ENCODE data around the gene HSD17B4.
A peak's percentile ranks its signal among the peaks of the same experiment; 100 is the strongest.
"Not testable (repeated sequence)": the region's sequence is repeated elsewhere in the genome, so short reads cannot be mapped to it uniquely, and the experiment has no call there.

The HSD17B4 gene

DNA sequence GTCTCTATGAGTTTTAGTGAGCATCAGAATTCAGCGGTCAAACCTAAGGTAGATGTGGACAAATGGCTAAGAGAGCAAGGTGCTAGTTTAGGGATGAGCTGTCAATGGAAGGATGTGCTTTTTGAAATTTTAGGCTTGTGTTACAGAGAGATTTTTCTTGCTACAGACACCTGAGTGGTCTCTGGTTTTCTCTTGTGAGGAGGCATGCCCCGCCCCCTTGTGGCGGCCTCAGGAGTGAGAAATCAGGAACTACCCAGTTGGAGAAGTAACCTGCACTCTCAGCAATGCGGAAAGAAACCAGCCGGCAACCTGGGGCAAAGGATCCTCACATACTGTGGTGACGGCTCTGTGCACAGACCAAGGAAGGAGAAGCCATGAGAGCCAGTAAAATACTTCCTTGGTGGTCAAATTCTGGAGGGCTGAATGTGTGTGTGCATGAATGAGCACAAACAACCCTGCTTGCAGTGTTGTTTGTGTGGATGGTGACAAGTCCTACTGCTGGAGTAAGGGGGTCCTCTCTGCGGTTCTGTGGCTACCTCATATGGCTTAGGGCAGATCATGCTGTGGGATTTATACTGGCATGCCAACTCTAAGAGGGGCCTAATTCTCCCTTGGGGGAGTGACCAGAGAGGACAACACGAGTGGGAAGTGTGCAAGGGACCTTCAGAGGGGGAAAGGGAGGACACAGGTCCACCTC, 16.7 kb upstream of the HSD17B4 start:
- peak; percentile 44 for DNase-seq

DNA sequence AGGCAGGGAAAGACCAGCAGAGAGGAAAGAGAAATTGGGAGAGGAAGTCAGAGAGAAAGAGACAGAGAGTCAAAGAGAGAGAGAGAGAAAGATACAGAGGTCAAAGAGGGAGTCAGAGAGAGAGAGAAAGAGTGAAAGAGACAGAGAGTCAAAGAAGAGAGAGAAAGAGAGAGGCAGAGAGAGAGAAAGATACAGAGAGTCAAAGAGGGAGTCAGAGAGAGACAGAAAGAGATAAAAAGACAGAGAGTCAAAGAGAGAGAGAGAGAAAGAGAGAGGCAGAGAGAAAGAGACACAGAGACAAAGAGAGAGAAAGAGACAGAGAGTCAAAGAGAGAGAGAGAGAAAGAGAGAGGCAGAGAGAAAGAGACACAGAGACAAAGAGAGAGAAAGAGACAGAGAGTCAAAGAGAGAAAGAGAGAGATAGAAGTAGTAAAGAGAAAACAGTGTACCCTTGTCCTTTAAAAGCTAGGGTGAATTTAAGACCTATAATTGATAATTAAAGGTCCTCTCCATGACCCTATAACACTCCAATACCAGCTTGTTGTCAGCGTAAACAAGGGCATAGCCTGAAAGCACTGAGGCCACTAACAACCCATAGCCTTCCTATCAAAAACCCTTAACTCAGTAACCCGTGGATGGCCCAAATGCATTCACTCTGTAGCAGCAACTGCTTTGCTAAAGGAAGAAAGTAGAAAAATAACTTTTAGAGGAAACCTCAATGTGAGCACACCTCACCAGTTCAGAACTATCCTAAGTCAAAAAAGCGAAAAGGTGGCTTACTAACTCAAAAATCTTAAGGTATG, 14.3 kb upstream of the HSD17B4 start:
- not testable (repeated sequence) for DNase-seq

DNA sequence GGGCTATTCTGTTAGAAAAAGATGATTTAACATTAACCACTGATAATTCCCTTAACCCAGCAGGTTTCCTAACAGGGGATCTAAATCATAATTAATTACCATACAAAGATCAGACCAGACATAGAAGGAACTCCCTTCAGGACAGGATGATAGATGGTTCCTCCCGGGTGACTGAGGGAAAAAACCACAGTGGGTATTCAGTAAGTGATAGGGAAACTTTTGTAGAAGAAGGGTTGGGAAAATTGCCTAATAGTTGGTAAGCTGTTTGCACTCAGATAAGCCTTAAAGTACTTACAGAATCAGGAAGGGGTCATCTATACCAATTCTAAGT, 13.7 kb upstream of the HSD17B4 start:
- DNase-seq: not testable (repeated sequence)

DNA sequence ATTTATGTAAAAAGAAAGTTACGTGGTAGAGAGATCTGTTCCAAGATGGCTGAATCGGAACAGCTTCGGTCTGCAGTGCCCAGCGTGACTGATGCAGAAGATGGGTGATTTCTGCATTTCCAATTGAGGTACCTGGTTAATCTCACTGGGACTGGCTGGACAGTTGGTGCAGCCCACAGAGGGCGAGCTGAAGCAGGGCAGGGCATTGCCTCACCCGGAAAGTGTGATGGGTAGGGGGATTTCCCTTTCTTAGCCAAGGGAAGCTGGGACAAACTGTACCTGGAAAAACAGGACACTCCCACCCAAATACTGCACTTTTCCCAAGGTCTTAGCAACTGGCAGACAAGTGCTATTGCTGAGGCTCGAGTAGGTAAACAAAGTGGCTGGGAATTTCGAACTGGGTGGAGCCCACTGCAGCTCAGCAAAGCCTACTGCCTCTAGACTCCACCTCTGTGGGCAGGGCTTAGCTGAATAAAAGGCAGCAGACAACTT, 13.1 kb upstream of the HSD17B4 start:
- no peak for DNase-seq

DNA sequence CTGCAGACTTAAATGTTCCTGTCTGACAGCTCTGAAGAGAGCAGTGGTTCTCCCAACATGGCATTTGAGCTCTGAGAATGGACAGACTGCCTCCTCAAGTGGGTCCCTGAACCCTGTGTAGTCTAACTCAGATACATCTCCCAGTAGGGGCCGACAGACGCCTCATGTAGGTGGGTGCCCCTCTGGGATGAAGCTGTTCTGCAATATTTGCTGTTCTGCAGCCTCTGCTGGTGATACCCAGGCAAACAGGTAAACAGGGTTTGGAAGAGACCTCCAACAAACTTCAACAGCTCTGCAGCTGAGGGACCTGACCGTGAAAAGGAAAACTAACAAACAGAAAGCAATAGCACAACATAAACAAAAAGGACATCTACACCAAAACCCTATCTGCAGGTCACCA, 12.7 kb upstream of the HSD17B4 start:
- not testable (repeated sequence) for DNase-seq

DNA sequence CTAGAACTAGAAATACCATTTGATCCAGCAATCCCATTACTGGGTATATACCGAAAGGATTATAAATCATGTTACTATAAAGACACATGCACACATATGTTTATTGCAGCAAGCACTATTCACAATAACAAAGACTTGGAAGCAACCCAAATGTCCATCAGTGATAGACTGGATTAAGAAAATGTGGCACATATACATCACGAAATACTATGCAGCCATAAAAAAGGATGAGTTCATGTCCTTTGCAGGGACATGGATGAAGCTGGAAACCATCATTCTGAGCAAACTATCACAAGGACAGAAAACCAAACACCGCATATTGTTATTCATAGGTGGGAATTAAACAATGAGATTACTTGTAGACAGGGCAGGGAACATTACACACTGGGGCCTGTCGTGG, 7.7 kb upstream of the HSD17B4 start:
- not testable (repeated sequence) for DNase-seq

DNA sequence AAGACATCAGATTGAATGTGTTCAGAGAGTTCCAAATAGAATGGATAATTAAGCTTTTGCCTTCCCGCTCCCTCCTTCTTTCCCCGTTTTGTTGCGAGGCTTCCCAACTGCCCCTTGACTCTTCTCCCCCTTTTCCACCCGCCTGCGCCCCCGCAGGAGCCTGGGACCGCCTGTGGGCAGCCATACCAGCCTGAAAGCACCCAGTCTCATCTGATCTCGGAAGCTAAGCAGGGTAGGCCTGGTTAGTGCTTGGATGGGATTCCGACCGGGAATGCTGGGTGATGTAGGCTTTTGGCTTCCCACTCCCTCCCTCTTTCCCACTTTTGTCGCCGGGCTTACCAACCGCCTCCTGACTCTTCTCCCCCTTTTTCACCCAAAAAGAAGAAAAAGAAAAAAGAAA, 6.8 kb upstream of the HSD17B4 start:
- DNase-seq: no peak

DNA sequence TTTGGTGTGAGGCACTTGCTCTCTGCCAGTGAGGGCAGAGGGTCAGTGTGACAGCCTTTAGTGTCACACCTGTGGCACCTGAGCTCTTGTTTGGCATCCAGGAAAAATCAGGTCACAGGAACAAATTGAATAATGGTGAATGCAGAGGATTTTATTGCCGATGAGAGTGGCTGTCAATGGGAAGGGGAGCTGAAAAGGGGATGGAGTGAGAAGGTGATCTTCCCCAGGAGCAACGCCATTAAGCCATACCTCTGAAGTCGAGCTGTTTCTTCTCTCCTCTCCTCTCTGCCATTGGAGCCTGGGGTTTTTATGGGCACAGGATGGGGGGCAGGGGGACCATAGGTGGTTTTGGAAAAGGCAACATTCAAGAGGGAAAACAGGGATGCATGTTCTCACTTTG, 2.4 kb upstream of the HSD17B4 start:
- no peak for DNase-seq

DNA sequence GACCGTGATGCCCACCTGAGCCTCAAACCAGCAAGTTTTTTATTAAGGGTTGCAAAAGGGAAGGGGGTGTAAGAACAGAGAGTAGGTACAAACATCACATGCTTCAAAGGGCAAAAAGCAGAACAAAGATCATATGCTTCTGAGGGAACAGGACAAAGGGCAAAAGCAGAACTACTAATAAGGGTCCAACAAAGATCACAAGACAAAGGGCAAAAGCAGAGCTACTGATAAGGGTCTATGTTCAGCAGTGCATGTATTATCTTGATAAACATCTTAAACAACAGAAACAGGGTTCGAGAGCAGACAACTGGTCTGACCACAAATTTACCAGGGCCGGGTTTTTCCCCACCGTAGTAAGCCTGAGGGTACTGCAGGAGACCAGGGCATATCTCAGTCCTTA, 1.7 kb upstream of the HSD17B4 start:
- not testable (repeated sequence) for DNase-seq

DNA sequence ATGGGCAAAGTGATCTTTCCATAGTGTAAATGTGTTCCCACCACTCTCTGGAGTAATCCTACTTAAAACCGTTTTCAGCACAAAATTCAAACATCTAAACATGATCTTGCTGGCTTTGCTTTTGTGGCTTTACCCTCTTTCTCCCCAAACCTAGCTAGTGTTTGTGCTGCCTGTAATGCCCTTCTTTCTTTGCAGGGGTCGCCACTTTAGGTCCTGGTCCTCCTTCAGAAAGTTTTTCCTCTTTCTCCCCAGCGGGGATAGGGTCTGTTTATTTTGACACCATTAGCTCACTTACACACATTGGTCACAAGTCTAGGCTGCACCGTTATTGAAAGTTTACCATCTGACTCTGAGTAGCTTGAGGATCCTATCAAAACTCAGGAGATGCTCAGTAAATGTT, 736 bp upstream of the HSD17B4 start:
- no peak for DNase-seq

DNA sequence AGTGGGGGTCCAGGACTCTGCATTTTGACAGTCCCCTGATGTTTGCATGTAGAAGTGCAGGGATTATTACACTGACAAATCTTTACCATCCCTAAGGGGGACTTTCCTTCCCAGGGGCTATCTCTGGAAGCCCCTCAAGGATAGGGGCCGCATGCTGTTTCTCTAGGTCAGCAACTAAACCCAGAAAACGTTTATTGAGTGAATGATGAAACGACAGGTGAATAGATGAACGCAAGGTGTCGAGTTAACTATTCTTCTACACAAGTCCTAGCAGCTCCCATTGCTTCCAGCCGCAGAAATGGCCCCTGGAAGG, 281 bp upstream of the HSD17B4 start:
- DNase-seq: no peak

DNA sequence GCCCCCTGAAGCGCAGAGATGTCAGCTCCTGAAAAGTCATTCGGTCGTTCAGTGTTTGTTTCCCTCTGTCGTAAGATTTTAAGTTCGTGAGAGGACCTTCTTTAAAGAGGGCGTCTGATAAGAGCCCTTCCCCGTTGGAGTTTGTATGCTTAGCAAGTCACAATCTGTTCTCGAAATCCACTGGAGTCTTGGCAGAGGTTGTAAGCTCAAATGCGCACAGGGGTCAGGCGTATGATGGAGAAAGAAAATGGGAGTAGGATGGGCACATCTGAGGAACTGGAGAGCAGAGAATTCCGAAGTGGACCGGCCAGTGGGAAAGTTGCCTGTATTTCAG, 710 bp downstream of the HSD17B4 start:
- peak; percentile 4 for DNase-seq

DNA sequence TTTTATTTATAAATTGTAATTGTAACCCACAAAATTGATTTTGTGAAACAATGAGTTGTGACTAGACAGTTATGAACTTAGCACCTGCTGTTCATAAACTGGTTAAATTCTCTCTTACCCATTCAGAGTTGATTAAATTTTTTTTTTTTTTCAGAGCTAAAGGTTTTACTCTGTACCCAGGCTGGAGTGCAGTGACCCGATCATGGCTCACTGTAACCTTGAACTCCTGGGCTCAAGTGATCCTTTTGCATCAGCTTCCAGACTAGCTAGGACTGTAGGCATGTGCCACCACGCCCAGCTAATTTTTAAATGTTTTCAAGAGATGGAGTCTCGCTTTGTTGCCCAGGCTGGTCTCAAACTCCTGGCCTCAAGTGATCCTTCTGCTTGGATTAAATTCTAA, 1.9 kb downstream of the HSD17B4 start:
- DNase-seq: no peak

DNA sequence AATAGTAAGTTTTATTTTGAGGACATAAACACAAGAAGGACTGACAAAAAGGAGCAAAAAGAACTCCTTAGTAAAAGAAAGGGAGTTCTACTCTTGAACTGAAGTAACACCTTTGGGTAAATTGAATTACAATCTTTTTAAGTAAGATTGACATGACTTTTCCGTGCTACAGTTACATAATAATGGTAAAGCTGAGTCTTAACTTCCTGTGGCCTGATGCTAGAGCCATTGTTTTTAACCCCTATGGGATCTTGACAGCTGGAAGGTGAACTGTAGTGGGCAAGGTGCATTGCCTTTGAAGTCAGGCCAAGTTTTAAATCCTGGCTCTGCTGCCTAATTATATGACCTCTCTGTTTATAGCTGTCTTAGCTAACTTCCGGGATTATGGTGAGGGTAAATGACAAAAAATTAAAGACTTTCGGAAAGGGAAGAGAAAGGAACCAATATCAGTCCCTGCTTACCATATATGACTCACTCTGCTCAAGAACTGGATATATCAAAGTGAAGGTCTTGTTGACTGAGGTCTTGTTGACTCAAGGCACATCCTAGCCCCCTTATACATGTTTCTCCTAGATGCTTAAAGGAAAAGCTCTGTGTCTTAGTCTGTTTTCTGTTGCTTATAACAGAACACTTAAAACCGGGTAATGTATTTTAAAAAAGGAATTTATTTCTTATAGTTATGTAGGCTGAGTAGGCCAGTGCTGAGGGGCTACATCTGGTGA, 6.8 kb downstream of the HSD17B4 start:
- DNase-seq: no peak

DNA sequence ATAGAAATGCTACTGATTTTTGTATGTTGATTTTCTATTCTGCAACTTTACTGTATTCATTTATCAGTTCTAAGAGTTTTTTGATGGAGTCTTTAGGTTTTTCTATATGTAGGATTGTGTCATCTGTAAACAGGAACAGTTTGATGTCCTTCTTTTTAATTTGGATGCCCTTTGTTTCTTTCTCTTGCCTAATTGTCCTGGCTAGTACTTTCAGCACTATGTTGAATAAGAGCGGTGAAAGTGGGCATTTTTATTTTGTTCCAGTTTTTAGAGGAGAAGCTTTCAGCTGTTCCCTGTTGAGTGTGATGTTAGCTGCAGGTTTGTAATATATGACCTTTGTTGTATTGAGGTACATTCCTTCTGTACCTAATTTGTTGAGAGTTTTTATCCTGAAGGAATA, 13.3 kb downstream of the HSD17B4 start:
- DNase-seq: no peak

DNA sequence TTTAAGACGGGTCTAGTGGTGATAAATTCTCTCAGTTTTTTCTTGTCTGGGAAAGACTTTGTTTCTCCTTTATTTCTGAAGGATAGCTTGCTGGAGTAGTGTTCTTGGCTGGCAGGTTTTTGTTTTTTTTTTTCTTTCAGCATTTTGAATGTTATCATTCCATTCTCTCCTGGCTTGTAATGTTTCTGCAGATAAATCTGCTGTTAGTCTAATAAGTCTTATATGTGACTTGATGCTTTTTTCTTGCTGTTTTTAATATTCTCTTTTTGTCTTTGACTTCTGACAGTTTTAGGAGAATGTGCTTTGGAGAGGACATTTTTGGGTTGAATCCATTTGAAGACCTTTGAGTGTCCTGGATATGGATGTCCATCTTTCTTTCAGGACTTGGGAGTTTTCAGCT, 16.0 kb downstream of the HSD17B4 start:
- no peak for DNase-seq

DNA sequence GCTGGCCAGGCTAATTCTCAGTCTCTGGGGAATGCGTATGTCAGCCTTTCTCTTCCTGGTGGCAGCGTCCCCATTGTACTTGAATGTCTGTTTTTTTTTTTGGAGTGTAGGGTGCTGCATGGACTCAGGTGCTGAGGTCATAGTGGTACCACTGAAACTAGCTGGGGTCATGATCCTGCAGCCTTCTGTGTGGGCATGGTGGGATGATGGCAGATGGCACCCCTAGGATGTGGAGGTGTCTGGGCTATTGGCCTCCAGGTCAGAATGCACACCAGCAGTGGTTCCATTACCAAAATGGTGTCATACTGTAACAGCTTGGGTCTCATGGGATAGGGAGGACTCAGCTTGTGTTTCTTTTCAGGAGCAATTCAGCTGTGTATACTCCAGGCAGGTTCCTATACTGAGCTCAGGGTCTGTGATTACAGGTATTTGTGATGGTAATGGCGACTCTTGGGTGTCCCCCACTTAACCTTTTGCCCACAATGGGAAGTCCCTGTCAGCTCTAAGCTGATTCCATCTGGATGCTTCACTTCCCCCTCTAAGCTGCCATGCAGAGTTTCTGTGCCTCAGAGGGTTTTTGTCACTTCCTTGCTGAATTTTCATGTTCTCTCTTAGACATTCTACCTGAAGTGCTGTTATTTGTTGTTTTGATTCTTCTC, 17.9 kb downstream of the HSD17B4 start:
- no peak for DNase-seq

DNA sequence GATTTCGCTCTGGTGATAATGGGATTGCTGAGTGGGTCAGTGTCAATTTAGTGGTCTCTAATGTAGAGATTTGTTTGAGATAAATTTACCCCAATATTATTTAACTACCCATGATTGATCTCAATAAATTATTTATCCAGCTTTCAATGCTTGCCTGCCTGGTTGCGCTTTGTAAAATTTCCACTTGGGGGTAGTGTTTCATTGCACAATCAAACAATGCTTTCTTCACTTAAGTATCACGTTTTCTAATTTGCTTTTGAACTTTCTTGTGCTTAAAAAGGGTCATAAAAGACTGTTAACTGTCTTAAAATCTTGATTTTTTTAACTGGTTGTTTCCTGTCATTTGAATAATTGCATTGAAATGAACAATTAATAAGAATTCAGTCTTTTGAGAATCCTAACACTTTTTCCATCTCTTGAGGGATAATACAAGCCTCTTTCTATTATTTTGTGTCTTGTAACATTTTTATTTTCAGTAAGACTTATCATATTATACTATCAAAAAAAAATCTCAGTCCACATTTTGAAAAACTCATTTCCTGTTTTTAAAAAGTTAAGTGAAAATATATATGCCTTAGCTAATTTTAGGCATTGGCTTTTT, 18.7 kb downstream of the HSD17B4 start:
- DNase-seq: peak; percentile 42

DNA sequence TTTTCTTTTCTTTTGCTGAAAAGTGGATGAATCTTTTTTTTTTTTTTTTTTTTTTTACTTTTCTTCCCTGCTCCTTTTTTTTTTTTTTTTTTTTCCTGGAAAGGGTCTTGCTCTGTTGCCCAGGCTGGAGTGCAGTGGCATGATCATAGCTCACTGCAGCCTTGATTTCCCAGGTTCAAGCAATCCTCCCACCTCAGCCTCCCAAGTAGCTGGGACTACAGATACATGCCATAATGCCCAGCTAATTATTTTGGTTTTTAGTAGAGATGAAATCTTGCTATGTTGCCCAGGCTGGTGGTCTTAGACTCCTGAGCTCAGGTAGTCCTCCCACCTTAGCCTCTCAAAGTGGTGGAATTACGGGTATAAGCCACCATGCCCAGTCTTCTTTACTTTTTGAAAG, 20.9 kb downstream of the HSD17B4 start:
- no peak for DNase-seq

DNA sequence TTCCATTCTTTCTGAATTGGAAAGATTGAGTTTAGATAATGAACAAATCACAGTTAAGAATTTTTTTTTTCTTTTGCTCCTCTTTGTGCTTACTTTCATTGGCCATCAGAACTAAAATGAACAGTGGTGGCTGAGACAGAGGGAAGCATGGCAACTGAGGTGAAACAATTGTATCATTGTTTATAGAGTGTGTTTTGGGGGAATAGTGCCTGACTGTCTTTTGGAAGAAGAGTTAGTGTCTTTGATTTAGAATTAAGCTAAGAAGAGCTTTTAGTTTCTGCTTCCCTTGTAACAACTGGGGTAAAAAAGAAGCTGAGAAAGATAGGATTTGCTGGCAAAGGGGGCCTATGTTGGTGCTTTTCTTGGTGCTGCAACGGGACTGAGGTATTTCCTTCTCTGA, 24.0 kb downstream of the HSD17B4 start:
- DNase-seq: no peak

DNA sequence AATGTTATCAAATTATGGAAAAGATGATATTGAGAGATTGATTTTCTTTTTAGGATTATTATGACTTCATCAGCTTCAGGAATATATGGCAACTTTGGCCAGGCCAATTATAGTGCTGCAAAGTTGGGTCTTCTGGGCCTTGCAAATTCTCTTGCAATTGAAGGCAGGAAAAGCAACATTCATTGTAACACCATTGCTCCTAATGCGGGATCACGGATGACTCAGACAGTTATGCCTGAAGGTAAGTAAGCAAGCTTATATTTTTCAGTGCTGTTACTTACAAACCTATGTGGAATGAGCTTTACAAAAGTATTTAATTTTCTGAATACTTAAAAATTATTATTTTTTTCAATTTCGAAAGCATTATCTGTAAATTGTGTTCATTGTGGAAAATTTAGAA, 26.5 kb downstream of the HSD17B4 start:
- DNase-seq: no peak

DNA sequence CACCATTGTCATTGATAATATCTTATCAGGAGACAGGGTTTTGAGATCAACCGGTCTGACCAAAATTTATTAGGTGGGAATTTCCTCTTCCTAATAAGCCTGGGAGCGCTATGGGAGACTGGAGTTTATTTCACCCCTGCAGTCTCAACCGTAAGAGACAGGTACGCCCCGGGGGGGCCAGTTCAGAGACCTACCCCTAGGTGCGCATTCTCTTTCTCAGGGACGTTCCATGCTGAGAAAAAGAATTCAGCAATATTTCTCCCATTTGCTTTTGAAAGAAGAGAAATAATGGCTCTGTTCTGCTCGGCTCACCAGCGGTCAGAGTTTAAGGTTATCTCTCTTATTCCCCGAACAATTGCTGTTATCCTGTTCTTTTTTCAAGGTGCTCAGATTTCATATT, 28.3 kb downstream of the HSD17B4 start:
- DNase-seq: not testable (repeated sequence)

DNA sequence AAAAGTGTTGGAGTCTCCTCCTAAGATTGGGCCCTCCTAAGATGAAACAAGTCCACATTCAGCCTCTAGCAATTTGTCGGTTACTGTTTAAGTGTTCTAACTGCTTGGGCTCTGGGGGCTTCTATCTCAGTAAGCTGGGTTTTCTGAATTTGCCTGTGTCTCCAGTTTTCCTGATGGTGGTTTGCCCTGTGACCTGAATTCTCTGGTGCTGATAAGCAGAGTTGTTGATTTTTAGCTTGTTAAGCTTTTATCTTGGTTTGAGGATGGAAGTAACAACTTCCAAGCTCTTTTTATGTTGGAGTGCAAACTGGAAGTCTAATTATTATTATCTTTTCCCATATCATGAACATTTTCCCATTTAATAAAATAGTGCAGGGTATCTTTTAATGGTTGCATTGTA, 30.9 kb downstream of the HSD17B4 start:
- DNase-seq: no peak

Data from fibroblast of upper back skin (primary cell).